GM18520 (cell line): ENCODE results near the gene SLC41A1.
A peak's percentile ranks its signal among the peaks of the same experiment; 100 is the strongest.
"Not testable (repeated sequence)": the region's sequence is repeated elsewhere in the genome, so short reads cannot be mapped to it uniquely, and the experiment has no call there.

Experiments
- ATAC-seq: cut with Tn5 transposase; IDR thresholded peaks from one replicate; pipeline ENCODE4 v1.9.1; 2021; ENCODE audit not compliant: unreplicated experiment

The SLC41A1 gene

GRCh38 chr1:205812878-205813754 lies at the start of gene SLC41A1:
Gene SLC41A1, minus strand, starts transcription at chr1:205813198. Its CDS starts 2,757 bp downstream, at chr1:205810441.
- peak; percentile 75 for ATAC-seq

GRCh38 chr1:205861540-205861939 lies 48.5 kb upstream of the SLC41A1 start:
- ATAC-seq: no peak

GRCh38 chr1:205858141-205858961 lies 45.4 kb upstream of the SLC41A1 start:
- no peak for ATAC-seq

- not testable (repeated sequence) for ATAC-seq
Observed at GRCh38 chr1:205857501-205857900, 44.5 kb upstream of the SLC41A1 start.

GRCh38 chr1:205856433-205856832 lies 43.4 kb upstream of the SLC41A1 start:
- ATAC-seq: no peak

- no peak for ATAC-seq
Observed at GRCh38 chr1:205852969-205853368, 40.0 kb upstream of the SLC41A1 start.

- no peak for ATAC-seq
Observed at GRCh38 chr1:205851993-205852392, 39.0 kb upstream of the SLC41A1 start.

GRCh38 chr1:205849619-205850355 lies 36.8 kb upstream of the SLC41A1 start, which contains the start of gene PM20D1:
Gene PM20D1, minus strand, starts transcription at chr1:205850132. Its CDS starts 60 bp downstream, at chr1:205850072.
- ATAC-seq: peak; percentile 65

- ATAC-seq: no peak
Observed at GRCh38 chr1:205843036-205843859, 30.2 kb upstream of the SLC41A1 start.

GRCh38 chr1:205842229-205842628 lies 29.2 kb upstream of the SLC41A1 start:
- ATAC-seq: no peak

- no peak for ATAC-seq
Observed at GRCh38 chr1:205840146-205840923, 27.3 kb upstream of the SLC41A1 start.

GRCh38 chr1:205837382-205837970 lies 24.5 kb upstream of the SLC41A1 start:
- no peak for ATAC-seq

GRCh38 chr1:205834751-205835150 lies 21.8 kb upstream of the SLC41A1 start:
- ATAC-seq: no peak

GRCh38 chr1:205832326-205832751 lies 19.3 kb upstream of the SLC41A1 start:
- no peak for ATAC-seq

- no peak for ATAC-seq
Observed at GRCh38 chr1:205827623-205828022, 14.6 kb upstream of the SLC41A1 start.

- no peak for ATAC-seq
Observed at GRCh38 chr1:205826995-205827394, 14.0 kb upstream of the SLC41A1 start.

- ATAC-seq: peak; percentile 51
Observed at GRCh38 chr1:205826016-205826806, 13.2 kb upstream of the SLC41A1 start.

- ATAC-seq: no peak
Observed at GRCh38 chr1:205824180-205824579, 11.2 kb upstream of the SLC41A1 start.
